Measurements from ENCODE around the gene CD300A. TPM values are rescaled to one million over a fixed set of nuclear protein-coding genes. Genes with fewer than 3 reads are reported as not detected.

The CD300A gene
- total and polyA plus RNA-seq, 2 donors (not counting 1 experiment from before 2014, with no cell fraction given): not detected

- Histone ChIP-seq H3K9ac (ENCODE audit: insufficient read depth, low read length) (no peak overlapping the region), H3K4me1 (ENCODE audit: control insufficient read depth, extremely low read depth, insufficient read depth, low read length) (no peaks in the 10 kb centered on the region), H3K79me2 (ENCODE audit: control insufficient read depth, insufficient read depth, low read length) (no peaks in the 10 kb centered on the region), H2AFZ (ENCODE audit: low read length) (no peak overlapping the region), H3K4me2 (ENCODE audit: extremely low read depth, insufficient read depth, low read length) (no peak overlapping the region), H3K27me3 (ENCODE audit: control insufficient read depth, insufficient read depth, low read length) (peaks cover 5% of the 10 kb centered on the region), H3K36me3 (ENCODE audit: control insufficient read depth, insufficient read depth, low read length) (no peaks in the 10 kb centered on the region), H3K4me3 (replicated peaks in 1 of 4; ENCODE audit: control extremely low read depth in 1 of 4, insufficient read depth in 1 of 4, low read depth in 3 of 4, low read length in 4 of 4) (no peak overlapping the region), H3K9me3 (ENCODE audit: control insufficient read depth, insufficient read depth, low read depth, low read length) (no peaks in the 10 kb centered on the region), H4K20me1 (ENCODE audit: control insufficient read depth, extremely low read depth, insufficient read depth, low read length) (no peaks in the 10 kb centered on the region), H3K27ac (ENCODE audit: insufficient read depth, low read length) (no peak overlapping the region)
- no peak for DNase-seq (ENCODE audit: low read depth in 2 of 2)
- no peak for TF ChIP-seq EZH2 (IDR thresholded peaks at IDR 0.05; ENCODE audit: low read length, missing control alignments)
- TF ChIP-seq CTCF (conservative IDR thresholded peaks at IDR 0.05 in 1 of 2, IDR thresholded peaks at IDR 0.05 in 1 of 2; ENCODE audit: low read depth in 1 of 2, low read length in 2 of 2): no peak
Measured at GRCh38 chr17:74426551-74427047, 39.8 kb upstream of the CD300A start.

DNA sequence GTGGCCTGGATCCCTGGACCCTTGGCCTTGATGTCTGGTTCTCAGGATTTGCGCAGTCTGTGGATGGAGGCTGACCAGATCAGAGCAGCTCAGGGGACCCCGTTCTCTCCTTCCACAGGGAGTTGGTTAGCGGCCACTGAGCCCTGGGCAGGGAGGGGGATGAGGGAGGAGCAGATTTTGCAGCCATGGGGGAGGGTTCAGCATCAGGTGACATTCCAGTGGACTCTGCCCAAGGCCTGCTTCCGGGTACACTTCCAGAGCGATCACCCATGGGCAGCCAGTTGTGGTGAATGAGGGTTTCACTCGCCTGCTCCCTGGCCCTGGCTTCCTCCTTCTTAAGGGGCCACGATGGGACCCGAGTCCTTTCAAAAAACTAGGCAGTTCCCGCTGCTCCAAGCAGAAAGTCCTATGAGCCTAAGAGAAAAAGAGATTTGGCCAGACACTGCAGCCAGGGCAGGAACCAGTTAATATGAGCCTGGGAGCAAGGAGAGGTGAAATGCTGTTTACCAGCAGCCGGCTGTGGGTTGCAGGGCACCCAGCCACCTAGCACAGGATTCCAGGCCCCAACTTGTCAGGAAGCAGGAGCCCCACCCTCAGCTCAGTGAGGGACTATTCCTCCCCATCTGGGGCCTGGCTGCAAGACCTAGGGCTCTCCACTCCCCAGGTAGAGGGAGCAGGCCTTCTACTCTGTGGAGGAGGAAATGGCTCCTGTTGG is 39.2 kb upstream of the CD300A start:
- H4K20me1 ChIP-seq (ENCODE audit: control insufficient read depth, extremely low read depth, insufficient read depth, low read length): no peaks in the 10 kb centered on the region
- no peaks in the 10 kb centered on the region for H3K9me3 ChIP-seq (ENCODE audit: control insufficient read depth, insufficient read depth, low read depth, low read length)
- H3K27ac ChIP-seq (ENCODE audit: insufficient read depth, low read length): no peak overlapping the region
- no peaks in the 10 kb centered on the region for H3K36me3 ChIP-seq (ENCODE audit: control insufficient read depth, insufficient read depth, low read length)
- no peaks in the 10 kb centered on the region for H3K79me2 ChIP-seq (ENCODE audit: control insufficient read depth, insufficient read depth, low read length)
- H3K4me1 ChIP-seq (ENCODE audit: control insufficient read depth, extremely low read depth, insufficient read depth, low read length): no peaks in the 10 kb centered on the region
- no peak for DNase-seq (ENCODE audit: low read depth in 2 of 2)
- peaks cover 8% of the 10 kb centered on the region for H3K27me3 ChIP-seq (ENCODE audit: control insufficient read depth, insufficient read depth, low read length)
- no peak overlapping the region for H3K4me2 ChIP-seq (ENCODE audit: extremely low read depth, insufficient read depth, low read length)
- no peak for TF ChIP-seq EZH2 (IDR thresholded peaks at IDR 0.05; ENCODE audit: low read length, missing control alignments)
- no peak for TF ChIP-seq CTCF (conservative IDR thresholded peaks at IDR 0.05 in 1 of 2, IDR thresholded peaks at IDR 0.05 in 1 of 2; ENCODE audit: low read depth in 1 of 2, low read length in 2 of 2)
- no peak overlapping the region for H3K9ac ChIP-seq (ENCODE audit: insufficient read depth, low read length)
- H3K4me3 ChIP-seq (replicated peaks in 1 of 4; ENCODE audit: control extremely low read depth in 1 of 4, insufficient read depth in 1 of 4, low read depth in 3 of 4, low read length in 4 of 4): no peak overlapping the region
- H2AFZ ChIP-seq (ENCODE audit: low read length): no peak overlapping the region

- no peak for DNase-seq (ENCODE audit: low read depth in 2 of 2)
Measured at GRCh38 chr17:74427763-74428153, 38.7 kb upstream of the CD300A start.

More at GRCh38 chr17:74427763-74428153, 38.7 kb upstream of the CD300A start:
- Histone ChIP-seq H3K4me2 (ENCODE audit: extremely low read depth, insufficient read depth, low read length) (no peak overlapping the region), H3K4me3 (replicated peaks in 1 of 4; ENCODE audit: control extremely low read depth in 1 of 4, insufficient read depth in 1 of 4, low read depth in 3 of 4, low read length in 4 of 4) (no peak overlapping the region), H3K9me3 (ENCODE audit: control insufficient read depth, insufficient read depth, low read depth, low read length) (no peaks in the 10 kb centered on the region), H2AFZ (ENCODE audit: low read length) (no peak overlapping the region), H3K27me3 (ENCODE audit: control insufficient read depth, insufficient read depth, low read length) (peaks cover 8% of the 10 kb centered on the region), H3K4me1 (ENCODE audit: control insufficient read depth, extremely low read depth, insufficient read depth, low read length) (no peaks in the 10 kb centered on the region), H3K27ac (ENCODE audit: insufficient read depth, low read length) (no peak overlapping the region), H3K9ac (ENCODE audit: insufficient read depth, low read length) (no peak overlapping the region), H3K36me3 (ENCODE audit: control insufficient read depth, insufficient read depth, low read length) (no peaks in the 10 kb centered on the region), H3K79me2 (ENCODE audit: control insufficient read depth, insufficient read depth, low read length) (no peaks in the 10 kb centered on the region), H4K20me1 (ENCODE audit: control insufficient read depth, extremely low read depth, insufficient read depth, low read length) (no peaks in the 10 kb centered on the region)
- TF ChIP-seq EZH2 (IDR thresholded peaks at IDR 0.05; ENCODE audit: low read length, missing control alignments): no peak
- TF ChIP-seq CTCF (conservative IDR thresholded peaks at IDR 0.05 in 1 of 2, IDR thresholded peaks at IDR 0.05 in 1 of 2; ENCODE audit: low read depth in 1 of 2, low read length in 2 of 2): no peak
